HG03139 (cell line): ENCODE measurements around the gene CAPSL.
"Not testable (repeated sequence)": the region's sequence is repeated elsewhere in the genome, so short reads cannot be mapped to it uniquely, and the experiment has no call there.

ENCODE experiments used
- ATAC-seq: cut with Tn5 transposase; IDR thresholded peaks from one replicate; pipeline ENCODE4 v1.9.1; 2021; ENCODE audit not compliant: unreplicated experiment

CAPSL gene

DNA sequence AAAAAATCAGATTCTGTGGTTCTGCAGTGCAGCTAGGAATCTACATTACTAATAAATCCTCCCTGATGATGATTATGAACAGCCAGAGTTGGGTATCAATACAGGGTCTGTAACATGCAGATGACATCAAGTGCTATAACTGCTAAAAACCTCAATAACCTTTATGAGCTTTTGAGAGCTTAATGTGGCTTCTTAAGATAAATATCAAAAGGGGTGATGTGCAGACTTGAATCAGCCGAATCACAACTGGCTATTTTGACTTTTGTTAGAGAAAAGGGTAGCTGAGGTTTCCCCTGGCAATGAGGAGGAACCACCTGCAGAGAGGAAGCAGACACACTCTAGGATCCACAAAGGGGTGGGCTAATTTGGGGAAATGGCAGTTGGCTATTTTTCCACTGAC, 30.2 kb downstream of the CAPSL start:
- ATAC-seq, result no peak

DNA sequence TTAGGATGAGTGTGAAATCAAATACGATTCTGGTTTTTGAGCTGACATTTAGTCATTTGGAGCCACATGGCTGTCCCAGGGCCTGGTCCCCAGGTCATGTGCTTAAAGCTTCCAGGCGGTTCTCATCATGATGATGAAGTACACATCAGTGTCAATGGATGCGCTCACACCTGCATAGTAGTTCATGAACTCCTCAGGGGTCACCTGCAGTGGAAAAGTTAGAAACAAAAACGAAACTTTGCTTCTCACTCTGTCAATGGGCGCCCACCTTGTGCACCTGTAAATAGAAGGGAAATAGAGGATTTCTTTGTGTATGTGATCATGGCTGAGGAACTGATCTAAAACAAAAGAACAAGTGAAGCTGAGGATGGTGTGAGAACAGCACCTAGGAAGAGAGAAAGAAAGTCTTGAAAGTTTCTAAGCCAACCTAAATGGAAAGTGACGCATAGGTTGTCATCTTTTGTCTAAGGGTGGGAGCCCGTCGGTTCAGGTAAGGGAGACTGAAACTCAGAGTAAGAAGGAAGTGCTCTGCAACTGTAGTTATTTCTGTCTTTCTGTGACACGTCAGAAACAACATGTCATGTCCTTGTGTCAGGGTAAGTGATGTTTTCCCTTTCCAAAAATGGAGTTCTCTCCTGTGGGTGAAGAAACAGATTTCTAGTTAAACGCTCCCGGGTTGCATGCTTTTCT, 33.8 kb downstream of the CAPSL start:
- no peak for ATAC-seq

DNA sequence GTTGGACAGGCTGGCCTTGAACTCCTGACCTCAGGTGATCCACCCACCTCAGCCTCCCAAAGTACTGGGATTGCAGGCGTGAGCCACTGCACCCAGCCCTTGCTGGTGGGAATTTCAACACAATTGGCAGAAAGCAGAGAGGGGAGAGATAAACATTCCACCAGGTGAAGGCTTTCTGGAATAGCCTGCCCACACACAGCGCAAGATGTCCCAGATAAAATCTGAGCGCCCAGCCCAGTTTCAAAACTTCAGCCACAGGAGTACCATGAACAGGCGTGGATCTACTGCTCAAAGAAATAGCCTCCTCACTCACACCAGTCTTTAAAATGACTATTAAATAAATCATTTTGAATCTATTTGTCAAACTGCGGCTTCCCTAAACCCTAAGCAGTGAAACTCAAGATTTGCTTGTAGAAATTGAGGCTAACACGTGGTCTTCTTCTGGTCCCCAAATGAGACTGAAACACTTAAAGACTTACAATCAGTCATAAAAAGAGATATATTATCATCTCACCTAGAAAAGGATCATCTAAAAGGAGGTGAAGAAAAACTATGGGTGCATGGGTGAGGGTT, 34.7 kb downstream of the CAPSL start:
- ATAC-seq, result no peak

DNA sequence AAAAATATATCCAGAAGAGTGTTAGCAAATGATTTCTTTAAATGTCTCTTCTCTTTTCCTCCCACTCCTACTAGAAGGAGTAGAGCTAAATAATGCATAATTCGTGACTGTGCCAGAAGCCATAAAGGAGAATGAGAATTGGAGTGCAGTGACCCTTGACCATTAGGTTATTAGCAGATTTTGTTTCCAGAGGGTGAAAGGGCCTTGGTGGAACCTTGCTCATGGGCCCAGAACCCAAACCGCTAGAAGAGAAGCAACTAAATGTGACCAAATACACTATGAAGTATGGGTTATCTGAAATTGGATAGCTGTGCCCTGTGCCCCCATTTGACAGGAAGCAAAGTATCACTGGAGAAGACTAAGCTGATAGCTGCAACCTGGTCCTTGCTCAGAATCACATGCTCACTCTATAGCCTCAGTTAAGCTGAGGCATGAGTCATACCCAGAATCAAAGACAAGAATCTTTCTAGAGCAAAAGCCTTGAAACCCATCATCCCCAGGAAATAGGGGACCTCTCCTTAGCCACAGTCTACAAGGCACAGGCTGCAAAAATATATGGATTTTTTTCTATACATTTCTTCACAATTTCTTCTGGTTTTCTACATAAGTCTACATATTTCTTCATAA, 36.3 kb downstream of the CAPSL start:
- ATAC-seq, result no peak

DNA sequence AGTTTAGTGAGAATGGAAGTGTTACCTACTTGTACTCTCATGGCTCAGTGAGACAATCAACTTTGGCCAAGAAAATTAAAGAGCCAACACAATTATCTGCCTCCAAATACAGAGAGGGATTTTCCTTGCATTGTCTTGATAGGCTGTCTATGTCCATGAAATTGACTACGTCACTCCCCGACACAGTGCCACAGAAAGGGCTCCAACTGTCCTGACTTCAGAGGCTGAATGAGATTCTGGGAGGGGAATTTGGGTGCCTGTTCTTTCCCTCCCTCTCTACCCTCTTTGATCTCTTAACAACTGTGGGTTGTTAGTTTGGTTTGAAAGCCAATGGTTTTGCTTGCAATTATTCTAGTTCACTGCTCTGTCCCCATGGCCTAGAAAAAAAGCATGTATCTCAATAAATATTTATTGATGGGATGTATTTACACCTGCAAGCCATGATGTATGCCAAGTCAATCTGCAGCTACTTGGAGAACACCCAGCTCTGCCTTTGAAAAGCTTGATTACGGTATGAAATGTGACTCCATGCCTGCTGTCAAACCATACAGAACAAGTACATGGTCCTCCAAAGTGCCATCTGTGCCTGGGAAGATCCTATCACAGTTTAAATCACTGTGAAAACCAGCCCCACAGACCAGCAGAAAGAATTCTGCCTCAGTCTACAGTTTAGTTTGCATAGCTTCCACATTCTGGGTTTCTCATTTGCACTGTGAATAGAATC, 37.3 kb downstream of the CAPSL start:
- ATAC-seq, result no peak

DNA sequence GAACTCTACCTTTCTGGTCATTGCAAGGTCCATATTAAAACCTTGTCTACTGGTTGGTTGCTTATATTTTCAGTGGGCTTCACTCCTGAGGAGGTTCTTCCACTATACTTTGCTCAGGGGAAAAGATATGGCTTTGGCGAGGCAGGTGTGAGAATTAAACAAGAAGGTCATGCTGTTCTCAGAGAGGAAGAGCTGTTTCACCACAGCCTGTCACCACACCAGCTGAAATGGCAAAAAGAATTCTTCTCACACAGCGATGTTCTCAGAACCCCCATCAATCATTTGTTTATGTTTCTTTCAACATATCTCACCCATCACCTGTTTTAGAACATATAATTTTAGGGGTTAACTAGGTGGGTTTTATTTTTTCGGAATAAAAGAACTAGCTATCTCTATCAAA, 38.6 kb downstream of the CAPSL start:
- ATAC-seq, result no peak

DNA sequence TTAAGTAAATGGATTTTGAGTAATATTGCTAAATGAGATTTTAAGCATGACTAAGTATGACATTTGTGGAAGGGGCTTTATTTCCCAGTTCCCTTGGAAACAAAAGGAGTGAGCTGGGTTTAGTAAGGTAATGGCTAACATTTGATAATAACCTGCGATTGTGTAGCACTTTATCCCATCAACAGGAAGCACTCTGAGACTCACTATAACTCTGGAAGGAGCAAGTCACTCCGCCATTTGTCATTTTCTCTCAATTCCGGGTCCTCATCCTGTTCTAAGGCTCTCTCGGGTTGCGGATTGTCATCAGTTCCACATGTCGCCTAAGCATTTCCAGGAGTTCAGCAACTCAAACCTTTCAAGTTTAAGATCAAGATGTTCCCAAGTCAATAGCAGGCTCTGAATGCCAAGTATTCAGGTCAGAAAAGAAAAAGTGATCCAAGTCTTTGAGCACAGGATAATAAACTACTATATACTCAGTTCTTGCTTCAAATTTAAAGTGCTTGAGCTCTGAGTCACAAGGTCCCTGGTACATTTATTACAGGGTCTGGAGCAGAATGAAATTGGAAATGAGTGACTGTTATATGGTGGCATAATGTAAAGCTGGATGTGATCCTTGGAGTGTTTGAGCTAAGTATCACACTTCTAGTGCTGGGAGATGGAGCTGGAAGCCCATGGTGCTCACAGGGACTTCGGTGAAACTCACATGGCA, 39.3 kb downstream of the CAPSL start:
- ATAC-seq, result no peak

DNA sequence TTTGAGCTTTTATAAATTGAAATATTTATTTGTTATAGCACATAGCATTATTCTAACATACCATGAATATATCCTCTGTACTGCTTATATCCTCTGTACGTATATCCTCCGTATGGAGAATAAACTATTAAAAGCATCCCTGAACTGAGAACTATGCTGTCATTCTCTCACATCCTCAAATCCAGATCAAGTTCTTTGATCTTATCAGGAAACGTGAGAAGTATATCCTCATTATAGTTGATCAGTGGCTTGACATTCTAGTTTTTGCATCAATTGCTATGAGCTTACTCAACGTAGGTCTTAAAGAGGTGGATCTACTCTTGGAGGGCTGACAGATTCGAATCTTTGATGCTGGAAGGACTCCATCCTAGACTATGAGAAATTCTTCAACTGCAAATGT, 44.3 kb downstream of the CAPSL start:
- no peak for ATAC-seq

DNA sequence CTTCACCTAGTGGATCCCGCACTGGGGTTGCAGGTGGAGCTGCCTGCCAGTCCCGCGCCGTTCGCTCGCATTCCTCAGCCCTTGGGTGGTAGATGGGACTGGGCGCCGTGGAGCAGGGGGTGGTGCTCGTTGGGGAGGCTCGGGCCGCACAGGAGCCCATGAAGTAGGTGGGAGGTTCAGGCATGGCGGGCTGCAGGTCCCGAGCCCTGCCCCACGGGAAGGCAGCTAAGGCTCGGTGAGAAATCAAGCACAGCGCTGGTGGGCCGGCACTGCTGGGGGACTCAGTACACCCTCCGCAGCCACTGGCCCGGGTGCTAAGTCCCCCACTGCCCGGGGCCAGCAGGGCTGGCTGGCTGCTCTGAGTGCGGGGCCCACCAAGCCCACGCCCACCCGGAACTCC, 45.6 kb downstream of the CAPSL start:
- not testable (repeated sequence) for ATAC-seq

DNA sequence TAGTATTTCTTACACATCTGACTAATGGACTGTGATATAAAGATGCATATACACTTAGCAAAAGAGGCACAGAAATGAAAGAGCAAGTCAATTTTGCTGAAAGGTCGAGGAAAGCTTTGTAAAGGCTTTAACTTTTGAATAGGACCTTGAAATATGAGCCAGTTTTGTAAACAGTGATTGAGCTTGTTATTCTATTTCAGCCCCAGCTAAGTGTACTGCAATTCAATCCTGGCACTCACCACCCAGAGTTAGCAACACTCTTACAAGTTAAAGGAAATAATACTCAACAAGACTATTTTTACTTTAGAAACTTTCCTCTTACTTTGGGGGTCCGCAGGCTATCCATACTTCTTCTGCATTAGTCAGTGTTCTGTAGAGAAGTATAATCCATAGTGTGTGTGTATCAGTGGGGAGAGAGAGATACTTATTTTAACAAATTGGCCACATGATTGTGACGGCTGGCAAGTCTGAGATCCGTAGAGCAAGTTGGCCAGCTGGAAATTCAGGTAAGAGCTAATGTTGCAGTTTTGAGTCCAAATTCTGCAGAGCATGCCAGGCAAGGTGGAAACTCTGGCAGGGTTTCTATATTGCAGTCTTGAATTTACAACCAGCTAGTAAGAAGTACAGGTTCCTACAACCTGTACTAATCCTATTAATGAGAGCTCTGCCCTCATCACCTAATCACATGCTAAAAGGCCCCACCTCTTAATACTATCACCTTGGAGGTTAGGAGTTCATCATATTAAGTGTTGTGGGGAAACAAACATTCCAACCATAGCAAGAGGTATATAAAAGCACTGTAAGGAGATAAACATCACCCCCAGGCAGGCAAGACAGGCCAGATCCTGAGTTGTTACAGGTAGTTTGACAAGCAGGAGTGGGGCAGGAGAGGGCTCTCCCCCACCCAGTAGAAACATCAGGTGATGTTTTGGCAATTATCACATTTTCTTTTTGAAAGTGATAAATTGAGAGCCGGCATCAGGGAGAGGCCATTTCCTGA, 48.1 kb downstream of the CAPSL start:
- ATAC-seq, result no peak

DNA sequence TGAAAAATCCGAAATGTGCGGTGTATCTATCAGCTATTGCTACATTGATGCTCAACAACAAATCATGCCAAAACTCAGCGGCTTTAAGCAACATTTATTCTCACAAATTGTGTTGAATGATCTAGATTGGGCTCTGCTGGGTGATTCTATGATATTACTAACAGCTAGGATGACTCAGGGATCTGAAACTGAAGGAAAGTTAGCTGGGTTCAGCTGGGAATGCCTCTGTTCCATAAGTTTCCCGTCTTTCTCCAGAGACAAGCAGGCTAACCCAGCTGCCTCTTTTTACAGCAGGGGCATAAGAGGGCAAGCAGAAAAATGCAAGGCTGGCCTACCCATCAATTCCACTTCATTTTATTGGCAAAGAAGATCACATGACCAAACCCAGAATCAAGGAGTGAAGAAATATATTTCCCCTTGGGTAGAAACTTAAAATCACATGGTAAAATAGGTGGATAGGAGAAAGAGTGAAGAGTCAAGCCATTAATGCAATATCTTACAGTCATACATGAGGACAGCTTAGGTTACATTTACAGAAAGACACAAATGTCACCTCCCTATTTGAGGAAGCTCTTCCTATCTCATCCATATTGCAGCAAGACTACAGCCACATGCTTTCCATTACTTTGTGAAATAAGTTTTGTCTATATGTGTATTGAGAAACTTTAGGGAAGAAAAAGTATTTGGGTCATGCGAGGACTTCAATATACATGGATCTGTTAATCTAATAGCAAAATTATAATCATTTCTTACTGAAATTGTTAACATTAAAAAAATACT, 50.9 kb downstream of the CAPSL start:
- no peak for ATAC-seq

DNA sequence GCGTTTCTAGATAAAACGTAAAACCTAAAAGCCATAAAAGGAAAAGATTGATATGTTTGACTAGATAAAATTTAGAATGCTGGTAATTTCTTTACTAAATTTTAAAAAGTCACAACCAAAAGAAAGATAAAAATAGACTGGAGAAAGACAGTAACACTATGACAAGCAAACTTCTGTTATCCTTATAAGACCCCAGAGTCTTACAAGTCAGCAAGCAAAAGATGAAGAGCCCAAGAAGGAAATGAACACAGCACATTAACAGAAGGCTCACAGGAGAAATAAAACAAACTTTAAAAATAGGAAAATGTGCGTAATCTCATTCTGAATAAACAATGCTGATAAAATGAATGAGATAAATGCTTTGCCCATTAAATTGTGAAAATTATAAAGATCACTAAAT, 52.0 kb downstream of the CAPSL start:
- no peak for ATAC-seq

DNA sequence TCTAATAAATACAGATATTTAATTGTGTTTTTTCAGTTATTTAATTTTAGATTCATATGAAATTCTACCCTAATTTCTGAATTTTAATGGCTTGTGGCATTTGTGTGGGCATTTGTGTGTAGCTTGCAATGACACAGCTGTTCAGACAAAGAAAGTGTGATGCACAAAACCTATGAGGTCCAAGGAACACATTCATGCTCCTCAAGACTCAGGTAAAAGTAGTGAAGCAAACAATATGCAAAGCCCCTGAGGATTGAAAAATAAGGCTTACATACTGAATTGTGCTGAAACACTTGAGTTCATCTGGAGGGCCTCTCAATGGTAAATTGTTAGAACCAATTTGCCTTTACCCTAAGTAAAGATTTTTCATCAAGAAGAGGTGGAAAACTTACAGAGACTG, 53.6 kb downstream of the CAPSL start:
- no peak for ATAC-seq

DNA sequence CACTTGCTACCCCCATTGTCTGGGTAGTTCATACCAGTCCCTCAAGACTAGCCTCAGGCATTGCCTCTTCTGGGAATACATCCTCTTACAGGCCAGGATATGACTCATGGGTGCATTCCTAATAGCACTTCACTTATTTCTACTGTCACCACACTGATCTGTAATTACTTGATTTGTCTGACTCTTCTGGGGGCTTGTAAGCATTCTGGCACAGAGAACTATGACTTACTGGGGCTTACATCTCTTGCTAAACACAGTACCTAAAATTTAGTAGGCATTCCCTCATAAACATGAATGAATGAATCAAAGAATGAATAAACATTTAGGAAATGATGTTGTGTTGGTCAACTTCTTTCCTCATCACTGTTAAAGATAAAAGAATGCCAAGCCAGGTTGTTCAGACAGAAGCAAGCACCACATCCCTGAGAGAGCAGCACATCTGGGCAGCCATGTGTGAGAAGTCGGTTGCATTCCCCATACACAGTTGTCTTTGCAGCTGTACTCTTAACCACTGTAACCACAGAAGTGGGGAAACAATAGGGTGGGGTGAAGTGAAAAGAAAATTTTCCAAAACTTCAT, 54.1 kb downstream of the CAPSL start:
- no peak for ATAC-seq

DNA sequence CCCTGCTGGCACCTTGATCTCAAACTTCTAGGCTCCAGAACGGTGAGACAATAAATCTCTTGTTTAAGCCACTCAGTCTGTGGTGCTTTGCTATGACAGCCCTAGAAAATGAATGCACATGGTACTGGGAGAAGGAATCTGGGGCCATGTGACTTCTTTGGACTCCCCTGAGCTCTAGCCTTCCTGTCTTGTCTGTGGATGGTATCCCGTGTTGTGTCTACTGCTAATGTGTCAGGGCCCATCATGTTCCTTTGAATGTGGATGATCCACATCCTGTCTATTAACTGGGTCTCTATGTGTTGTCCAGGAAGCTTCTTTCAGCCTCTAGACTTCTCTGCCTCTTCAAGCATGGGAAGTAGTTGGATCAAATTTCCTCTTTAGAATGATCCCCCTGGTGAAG, 56.7 kb downstream of the CAPSL start:
- ATAC-seq, result no peak

DNA sequence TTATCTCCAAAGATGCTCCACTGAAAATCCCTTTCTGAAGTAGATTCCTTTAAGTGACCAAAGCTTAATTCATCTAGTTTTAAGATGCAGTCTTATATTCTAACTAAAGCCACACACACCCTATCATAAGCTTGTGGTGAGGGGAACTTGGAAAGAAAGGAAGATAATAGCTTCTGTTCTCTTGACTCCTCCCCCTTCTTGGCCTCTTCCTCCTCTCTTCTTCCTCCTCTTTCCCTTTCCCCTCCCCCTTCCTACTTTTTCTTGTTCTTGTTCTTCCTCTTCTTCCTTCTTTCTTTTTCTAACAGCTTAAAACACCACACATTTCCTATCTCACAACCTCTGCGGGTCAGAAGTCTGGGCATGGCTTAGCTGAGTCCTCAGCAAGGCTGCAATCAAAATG, 58.3 kb downstream of the CAPSL start:
- no peak for ATAC-seq

DNA sequence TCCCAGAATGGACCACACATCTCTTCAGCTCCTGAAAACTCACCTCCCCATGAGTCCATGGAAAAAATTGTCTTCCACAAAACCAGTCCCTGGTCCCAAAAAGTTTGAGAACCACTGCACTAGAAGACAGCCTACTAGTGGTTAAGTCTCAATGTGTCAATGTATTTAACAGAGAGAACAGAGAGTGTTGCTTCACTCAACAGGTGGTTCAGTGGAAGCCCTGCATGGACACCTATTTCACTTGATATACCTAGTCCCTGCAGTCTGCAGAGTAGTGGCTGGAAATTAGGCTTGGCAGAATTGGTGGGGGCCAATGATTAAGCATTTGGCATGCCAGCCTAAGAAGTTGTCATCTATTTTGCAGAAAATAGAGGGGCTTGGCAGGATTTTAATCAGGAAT, 58.8 kb downstream of the CAPSL start:
- no peak for ATAC-seq

DNA sequence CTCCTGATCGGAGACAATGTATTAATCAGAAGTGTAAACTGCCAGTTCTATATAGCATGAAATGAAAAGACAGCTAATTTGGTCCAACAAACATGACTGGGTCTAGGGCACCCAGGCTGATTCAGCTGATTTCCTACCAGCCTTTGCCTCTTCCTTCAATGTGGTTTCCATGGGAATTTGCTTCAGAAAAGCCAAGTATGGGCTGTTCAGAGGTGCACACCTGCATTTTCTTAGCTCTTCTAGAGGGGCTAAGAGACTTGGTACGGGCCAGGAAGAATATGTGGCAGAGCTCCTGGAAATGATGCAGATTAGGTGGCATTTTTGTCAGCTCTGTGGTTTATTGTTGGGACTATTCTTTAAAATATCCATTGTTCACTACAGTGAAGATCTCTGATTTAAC, 59.3 kb downstream of the CAPSL start:
- ATAC-seq, result no peak

DNA sequence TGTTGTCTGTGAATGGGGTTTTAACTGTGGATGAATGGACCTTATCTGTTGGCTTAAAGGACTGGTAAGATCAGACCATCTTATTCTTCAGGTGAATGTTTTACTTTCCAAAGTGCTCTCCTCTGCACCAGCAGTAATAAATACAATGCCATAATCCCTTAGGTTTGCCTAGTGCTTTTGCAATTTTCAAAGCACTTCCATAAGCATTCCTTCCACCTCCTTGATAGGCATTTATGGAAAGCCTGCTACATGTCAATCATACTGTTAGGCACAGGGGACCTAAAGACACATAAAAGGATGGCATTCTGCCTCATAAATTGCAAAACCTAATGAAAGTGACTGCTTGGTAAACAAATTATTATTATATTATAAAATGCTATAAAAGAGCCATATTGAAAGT, 60.3 kb downstream of the CAPSL start:
- ATAC-seq, result no peak
